Measurements from ENCODE around the gene NEUROD2. TPM values are rescaled to one million over a fixed set of nuclear protein-coding genes. Genes with fewer than 3 reads are reported as not detected.

The NEUROD2 gene
- polyA plus RNA-seq, 2 of the 4 experiments (the other 2 are of a cell fraction): not detected

DNA sequence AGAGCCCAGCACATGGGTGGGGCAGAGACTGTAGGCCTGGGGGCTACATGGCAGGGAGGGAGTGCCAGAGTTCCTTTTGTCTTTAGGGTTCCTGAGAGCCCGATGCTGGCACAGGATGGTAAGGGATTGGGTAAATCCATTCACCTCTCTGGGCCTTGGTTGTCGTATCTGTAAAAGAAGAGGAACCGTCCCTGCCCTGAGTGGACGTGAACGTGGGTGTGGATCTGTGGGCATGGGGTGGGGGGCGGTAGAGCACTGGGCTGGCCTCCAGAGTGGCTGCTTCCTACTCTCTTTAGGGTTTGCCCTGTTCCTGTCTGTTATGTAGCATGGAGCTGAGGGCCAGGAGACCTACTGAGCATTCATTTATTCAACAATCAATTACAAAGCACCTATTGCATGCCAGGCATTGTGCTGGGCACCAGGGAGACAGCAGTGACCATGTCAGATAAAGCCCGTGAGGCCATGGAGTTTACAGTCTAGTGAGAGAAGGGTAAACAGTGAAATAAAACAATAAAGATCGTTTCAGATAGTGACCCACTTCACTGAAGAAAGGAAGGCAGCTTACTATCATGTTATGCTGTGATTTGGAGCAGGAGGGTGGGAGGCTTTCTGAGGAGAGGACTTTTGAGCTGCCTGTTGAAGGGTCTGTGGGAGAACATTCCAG is 44.3 kb upstream of the NEUROD2 start (continued):
- TF ChIP-seq, protein P1, sequence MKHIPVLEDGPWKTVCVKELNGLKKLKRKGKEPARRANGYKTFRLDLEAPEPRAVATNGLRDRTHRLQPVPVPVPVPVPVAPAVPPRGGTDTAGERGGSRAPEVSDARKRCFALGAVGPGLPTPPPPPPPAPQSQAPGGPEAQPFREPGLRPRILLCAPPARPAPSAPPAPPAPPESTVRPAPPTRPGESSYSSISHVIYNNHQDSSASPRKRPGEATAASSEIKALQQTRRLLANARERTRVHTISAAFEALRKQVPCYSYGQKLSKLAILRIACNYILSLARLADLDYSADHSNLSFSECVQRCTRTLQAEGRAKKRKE (CRISPR knock-in tag; IDR thresholded peaks at IDR 0.05; ENCODE audit: low read depth): no peak
- TF ChIP-seq ZNF302 (CRISPR knock-in tag; IDR thresholded peaks at IDR 0.05): no peak
- no peak for TF ChIP-seq NR3C1 (IDR thresholded peaks at IDR 0.05)
- TF ChIP-seq GATA3 (IDR thresholded peaks at IDR 0.05; ENCODE audit: borderline replicate concordance): no peak
- no peak for TF ChIP-seq KDM5A (IDR thresholded peaks at IDR 0.05)

DNA sequence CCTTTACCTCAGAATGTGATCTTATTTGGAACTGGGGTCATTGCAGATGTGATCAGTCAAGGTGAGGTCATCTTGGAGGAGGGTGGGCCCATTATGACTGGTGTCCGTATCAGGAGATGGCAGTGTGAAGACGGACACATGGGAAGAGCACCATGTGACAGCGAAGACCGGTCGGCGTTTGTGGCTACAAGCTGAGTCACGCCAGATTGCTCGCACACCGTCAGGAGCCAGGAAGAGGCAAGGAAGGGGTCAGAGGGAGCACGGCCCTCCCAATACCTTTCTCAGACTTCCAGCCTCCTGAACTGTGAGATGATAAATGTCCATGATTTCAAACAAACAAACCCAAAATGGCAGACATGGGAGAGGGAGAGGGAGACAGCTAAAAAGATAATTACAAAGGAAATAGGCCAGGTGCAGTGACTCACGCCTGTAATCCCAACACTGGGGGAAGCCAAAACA is 42.4 kb upstream of the NEUROD2 start:
- Histone ChIP-seq H3K9me3 (no peaks in the 10 kb centered on the region), H3K4me1 (no peaks in the 10 kb centered on the region; the same call in 2 of the 3 replicates), H3K4me3 (no peak overlapping the region), H3K4me2 (no peak overlapping the region), H3K27ac (no peak overlapping the region)
- 91% methylated on average over 11 of the region's 11 CpGs for WGBS (ENCODE audit: missing lambda C conversion rate)
- DNase-seq (ENCODE audit: low read depth in 1 of 2, low spot score in 1 of 2) (no peak), ATAC-seq (no peak), FAIRE-seq (no peak)
- CTCF ChIA-PET: interaction anchor here (1.6 to 48.4 kb wide), 4 partner anchors 33 to 102 kb away, joined by 7 to 1581 read pairs (median 700); partner anchors contain the start of genes ERBB2, MIEN1, NEUROD2 and PGAP3
- POLR2A ChIA-PET: interaction anchor here (0.6 kb wide), 1 partner anchor 31 kb away, joined by 3 read pairs; no protein-coding TSS in a partner anchor
- TF ChIP-seq, protein P2, sequence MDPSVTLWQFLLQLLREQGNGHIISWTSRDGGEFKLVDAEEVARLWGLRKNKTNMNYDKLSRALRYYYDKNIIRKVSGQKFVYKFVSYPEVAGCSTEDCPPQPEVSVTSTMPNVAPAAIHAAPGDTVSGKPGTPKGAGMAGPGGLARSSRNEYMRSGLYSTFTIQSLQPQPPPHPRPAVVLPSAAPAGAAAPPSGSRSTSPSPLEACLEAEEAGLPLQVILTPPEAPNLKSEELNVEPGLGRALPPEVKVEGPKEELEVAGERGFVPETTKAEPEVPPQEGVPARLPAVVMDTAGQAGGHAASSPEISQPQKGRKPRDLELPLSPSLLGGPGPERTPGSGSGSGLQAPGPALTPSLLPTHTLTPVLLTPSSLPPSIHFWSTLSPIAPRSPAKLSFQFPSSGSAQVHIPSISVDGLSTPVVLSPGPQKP (IDR thresholded peaks at IDR 0.05; ENCODE audit: low read depth, low read length): no peak
- TF ChIP-seq ZC3H11A (IDR thresholded peaks at IDR 0.05) (no peak), POLR2A (IDR thresholded peaks at IDR 0.05; ENCODE audit: low read length) (no peak), ZNF302 (CRISPR knock-in tag; IDR thresholded peaks at IDR 0.05) (no peak), ESRRA (IDR thresholded peaks at IDR 0.05; ENCODE audit: borderline replicate concordance, low read length) (no peak), RARB (CRISPR knock-in tag; IDR thresholded peaks at IDR 0.05) (no peak), HOXB5 (CRISPR knock-in tag; IDR thresholded peaks at IDR 0.05) (no peak), CHD4 (IDR thresholded peaks at IDR 0.05; ENCODE audit: borderline replicate concordance) (no peak)

DNA sequence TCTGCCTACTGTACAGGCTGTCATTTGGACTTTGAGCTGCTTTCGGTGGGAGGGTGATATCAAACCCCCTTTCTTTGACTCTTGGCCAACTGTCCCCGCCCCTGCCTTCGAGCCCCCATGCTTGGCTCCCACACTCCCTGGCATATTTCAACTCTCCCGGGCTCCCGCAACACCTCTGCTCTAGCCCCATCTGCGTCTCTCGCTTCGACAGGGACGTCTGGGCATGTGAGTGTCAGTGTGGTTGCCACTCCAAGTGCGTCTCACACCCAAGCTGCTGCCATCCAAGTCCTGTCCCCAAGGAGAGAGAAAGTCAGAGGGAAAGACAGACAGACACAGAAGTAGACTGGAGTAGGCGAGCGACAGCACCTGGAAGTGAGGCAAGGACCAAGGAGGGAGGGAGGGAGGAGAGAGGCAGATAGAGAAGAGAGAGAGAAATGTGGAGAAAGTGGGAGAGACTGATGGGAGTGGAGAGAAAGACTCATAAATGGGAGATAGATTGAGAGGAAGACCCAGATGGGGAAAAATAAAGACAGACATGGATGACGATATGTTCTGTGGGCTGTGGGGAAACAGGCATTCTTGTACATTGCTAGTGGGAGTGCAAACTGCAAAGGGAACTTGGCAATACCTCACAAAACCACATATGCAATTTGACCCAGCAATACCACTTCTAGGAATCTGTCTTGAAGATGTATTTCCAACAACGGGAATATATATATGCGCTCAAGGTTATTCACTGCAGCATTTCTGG is 41.1 kb upstream of the NEUROD2 start:
- Histone ChIP-seq H3K4me3 (no peak overlapping the region), H3K4me2 (no peak overlapping the region), H3K9me3 (no peaks in the 10 kb centered on the region), H3K27ac (no peak overlapping the region), H3K4me1 (no peaks in the 10 kb centered on the region; the same call in 2 of the 3 replicates)
- FAIRE-seq: no peak
- POLR2A ChIA-PET: no interaction called here
- no peak for TF ChIP-seq JUN (IDR thresholded peaks at IDR 0.05)
- TF ChIP-seq EHMT2 (IDR thresholded peaks at IDR 0.05; ENCODE audit: low read depth): no peak
- no peak for TF ChIP-seq CEBPB (IDR thresholded peaks at IDR 0.05)
- TF ChIP-seq CHD2 (IDR thresholded peaks at IDR 0.05; ENCODE audit: low read length, partially characterized antibody): no peak
- no peak for TF ChIP-seq HOXB13 (CRISPR knock-in tag; IDR thresholded peaks at IDR 0.05; ENCODE audit: low read depth)
- TF ChIP-seq NR3C1 (IDR thresholded peaks at IDR 0.05): no peak
- TF ChIP-seq GATA3 (IDR thresholded peaks at IDR 0.05; ENCODE audit: borderline replicate concordance): no peak
- TF ChIP-seq NPAS2 (CRISPR knock-in tag; IDR thresholded peaks at IDR 0.05; ENCODE audit: borderline replicate concordance): no peak
- no peak for TF ChIP-seq BHLHE40 (IDR thresholded peaks at IDR 0.05; ENCODE audit: low read depth, low read length)
- no peak for TF ChIP-seq POLR2AphosphoS2 (conservative IDR thresholded peaks at IDR 0.05; ENCODE audit: low read length)
- TF ChIP-seq RNF2 (IDR thresholded peaks at IDR 0.05; ENCODE audit: borderline replicate concordance, low read depth): no peak
- TF ChIP-seq KDM1A (IDR thresholded peaks at IDR 0.05; ENCODE audit: low read depth): no peak
- no peak for TF ChIP-seq JUNB (IDR thresholded peaks at IDR 0.05)
- TF ChIP-seq, protein P3, sequence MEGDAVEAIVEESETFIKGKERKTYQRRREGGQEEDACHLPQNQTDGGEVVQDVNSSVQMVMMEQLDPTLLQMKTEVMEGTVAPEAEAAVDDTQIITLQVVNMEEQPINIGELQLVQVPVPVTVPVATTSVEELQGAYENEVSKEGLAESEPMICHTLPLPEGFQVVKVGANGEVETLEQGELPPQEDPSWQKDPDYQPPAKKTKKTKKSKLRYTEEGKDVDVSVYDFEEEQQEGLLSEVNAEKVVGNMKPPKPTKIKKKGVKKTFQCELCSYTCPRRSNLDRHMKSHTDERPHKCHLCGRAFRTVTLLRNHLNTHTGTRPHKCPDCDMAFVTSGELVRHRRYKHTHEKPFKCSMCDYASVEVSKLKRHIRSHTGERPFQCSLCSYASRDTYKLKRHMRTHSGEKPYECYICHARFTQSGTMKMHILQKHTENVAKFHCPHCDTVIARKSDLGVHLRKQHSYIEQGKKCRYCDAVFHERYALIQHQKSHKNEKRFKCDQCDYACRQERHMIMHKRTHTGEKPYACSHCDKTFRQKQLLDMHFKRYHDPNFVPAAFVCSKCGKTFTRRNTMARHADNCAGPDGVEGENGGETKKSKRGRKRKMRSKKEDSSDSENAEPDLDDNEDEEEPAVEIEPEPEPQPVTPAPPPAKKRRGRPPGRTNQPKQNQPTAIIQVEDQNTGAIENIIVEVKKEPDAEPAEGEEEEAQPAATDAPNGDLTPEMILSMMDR (IDR thresholded peaks at IDR 0.05): no peak
- TF ChIP-seq, protein P4, sequence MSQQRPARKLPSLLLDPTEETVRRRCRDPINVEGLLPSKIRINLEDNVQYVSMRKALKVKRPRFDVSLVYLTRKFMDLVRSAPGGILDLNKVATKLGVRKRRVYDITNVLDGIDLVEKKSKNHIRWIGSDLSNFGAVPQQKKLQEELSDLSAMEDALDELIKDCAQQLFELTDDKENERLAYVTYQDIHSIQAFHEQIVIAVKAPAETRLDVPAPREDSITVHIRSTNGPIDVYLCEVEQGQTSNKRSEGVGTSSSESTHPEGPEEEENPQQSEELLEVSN (IDR thresholded peaks at IDR 0.05; ENCODE audit: borderline replicate concordance, low read depth): no peak
- no peak for DNase-seq (ENCODE audit: low read depth in 1 of 2, low spot score in 1 of 2)
- WGBS (ENCODE audit: missing lambda C conversion rate): 93% methylated on average over 15 of the region's 15 CpGs
- ATAC-seq: no peak
- CTCF ChIA-PET: interaction anchor here (1.0 to 48.4 kb wide), 3 partner anchors 32 to 427 kb away, joined by 3 to 1581 read pairs (median 1391); partner anchors contain the start of genes ERBB2, NEUROD2, PGAP3 and PNMT
